Measurements from ENCODE around the gene TTC3. TPM values are rescaled to one million over a fixed set of nuclear protein-coding genes. Genes with fewer than 3 reads are reported as not detected.
"Not testable (repeated sequence)": the region's sequence is repeated elsewhere in the genome, so short reads cannot be mapped to it uniquely, and the experiment has no call there.

The TTC3 gene
- total RNA-seq, 2 donors from 2014 or later, result 169 to 201 TPM

GRCh38 chr21:37032877-37033471, 40.1 kb upstream of the TTC3 start:
- no peaks in the 10 kb centered on the region for H3K27me3 ChIP-seq (replicated peaks; ENCODE audit: insufficient read depth)
- no peak overlapping the region for H3K27ac ChIP-seq
- no peaks in the 10 kb centered on the region for H3K36me3 ChIP-seq
- 38% methylated on average over 4 of the region's 4 CpGs for WGBS
- no peak for DNase-seq (ENCODE audit: low spot score)
- intact Hi-C loops (cut with DNase I), result no loop called here
- H3K4me1 ChIP-seq (replicated peaks), result no peaks in the 10 kb centered on the region
- TF ChIP-seq POLR2AphosphoS5 (IDR thresholded peaks at IDR 0.05), result peak; percentile 52
- TF ChIP-seq POLR2A (IDR thresholded peaks at IDR 0.05), result no peak
- no peak overlapping the region for H3K4me3 ChIP-seq
- no peaks in the 10 kb centered on the region for H3K9me3 ChIP-seq

GRCh38 chr21:37034394-37034793, 38.7 kb upstream of the TTC3 start:
- H3K9me3 ChIP-seq; H3K27ac ChIP-seq; H3K4me1 ChIP-seq (replicated peaks); DNase-seq (ENCODE audit: low spot score); intact Hi-C loops (cut with DNase I); H3K27me3 ChIP-seq (replicated peaks; ENCODE audit: insufficient read depth); H3K36me3 ChIP-seq; H3K4me3 ChIP-seq: not testable (repeated sequence)
- WGBS, result 78% methylated on average over 4 of the region's 4 CpGs

DNA sequence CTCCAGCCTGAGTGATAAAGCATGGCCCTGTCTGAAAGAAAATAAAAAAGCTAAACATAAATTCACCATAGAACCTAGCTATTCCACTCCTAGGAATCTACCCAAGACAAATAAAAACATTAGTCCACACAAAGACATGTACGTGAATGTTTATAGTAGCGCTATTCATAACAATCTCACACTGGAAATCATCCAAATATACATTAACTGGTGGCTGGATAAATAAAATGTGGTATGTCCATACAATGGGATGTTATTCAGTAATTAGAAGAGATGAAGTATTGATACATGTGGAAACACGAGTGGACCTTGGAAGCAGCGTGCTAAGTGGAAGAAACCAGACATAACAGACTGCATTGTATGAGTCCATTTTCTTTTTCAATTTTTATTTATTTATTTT, 36.9 kb upstream of the TTC3 start:
- Histone ChIP-seq H3K27me3 (replicated peaks; ENCODE audit: insufficient read depth) (no peaks in the 10 kb centered on the region), H3K4me3 (no peak overlapping the region), H3K36me3 (no peaks in the 10 kb centered on the region), H3K9me3 (no peaks in the 10 kb centered on the region), H3K4me1 (replicated peaks) (no peaks in the 10 kb centered on the region), H3K27ac (no peak overlapping the region)
- 60% methylated on average over 4 of the region's 4 CpGs for WGBS
- intact Hi-C loops (cut with DNase I), result no loop called here
- no peak for DNase-seq (ENCODE audit: low spot score)
- TF ChIP-seq, protein P1, sequence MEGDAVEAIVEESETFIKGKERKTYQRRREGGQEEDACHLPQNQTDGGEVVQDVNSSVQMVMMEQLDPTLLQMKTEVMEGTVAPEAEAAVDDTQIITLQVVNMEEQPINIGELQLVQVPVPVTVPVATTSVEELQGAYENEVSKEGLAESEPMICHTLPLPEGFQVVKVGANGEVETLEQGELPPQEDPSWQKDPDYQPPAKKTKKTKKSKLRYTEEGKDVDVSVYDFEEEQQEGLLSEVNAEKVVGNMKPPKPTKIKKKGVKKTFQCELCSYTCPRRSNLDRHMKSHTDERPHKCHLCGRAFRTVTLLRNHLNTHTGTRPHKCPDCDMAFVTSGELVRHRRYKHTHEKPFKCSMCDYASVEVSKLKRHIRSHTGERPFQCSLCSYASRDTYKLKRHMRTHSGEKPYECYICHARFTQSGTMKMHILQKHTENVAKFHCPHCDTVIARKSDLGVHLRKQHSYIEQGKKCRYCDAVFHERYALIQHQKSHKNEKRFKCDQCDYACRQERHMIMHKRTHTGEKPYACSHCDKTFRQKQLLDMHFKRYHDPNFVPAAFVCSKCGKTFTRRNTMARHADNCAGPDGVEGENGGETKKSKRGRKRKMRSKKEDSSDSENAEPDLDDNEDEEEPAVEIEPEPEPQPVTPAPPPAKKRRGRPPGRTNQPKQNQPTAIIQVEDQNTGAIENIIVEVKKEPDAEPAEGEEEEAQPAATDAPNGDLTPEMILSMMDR (IDR thresholded peaks at IDR 0.05), result no peak
- no peak for TF ChIP-seq POLR2AphosphoS5 (IDR thresholded peaks at IDR 0.05)
- TF ChIP-seq POLR2A (IDR thresholded peaks at IDR 0.05), result no peak

- H3K9me3 ChIP-seq, result no peaks in the 10 kb centered on the region
- intact Hi-C loops (cut with DNase I), result no loop called here
- H3K27ac ChIP-seq, result no peak overlapping the region
- H3K4me3 ChIP-seq, result no peak overlapping the region
- WGBS, result 76% methylated on average over 9 of the region's 9 CpGs
- no peaks in the 10 kb centered on the region for H3K36me3 ChIP-seq
- H3K4me1 ChIP-seq (replicated peaks), result no peaks in the 10 kb centered on the region
- H3K27me3 ChIP-seq (replicated peaks; ENCODE audit: insufficient read depth), result no peaks in the 10 kb centered on the region
- DNase-seq (ENCODE audit: low spot score), result no peak
- TF ChIP-seq POLR2A (IDR thresholded peaks at IDR 0.05) (no peak), POLR2AphosphoS5 (IDR thresholded peaks at IDR 0.05) (no peak)
- TF ChIP-seq, protein P1 (IDR thresholded peaks at IDR 0.05), result no peak
These were observed 33.5 kb upstream of the TTC3 start for GRCh38 chr21:37039411-37040075.

DNA sequence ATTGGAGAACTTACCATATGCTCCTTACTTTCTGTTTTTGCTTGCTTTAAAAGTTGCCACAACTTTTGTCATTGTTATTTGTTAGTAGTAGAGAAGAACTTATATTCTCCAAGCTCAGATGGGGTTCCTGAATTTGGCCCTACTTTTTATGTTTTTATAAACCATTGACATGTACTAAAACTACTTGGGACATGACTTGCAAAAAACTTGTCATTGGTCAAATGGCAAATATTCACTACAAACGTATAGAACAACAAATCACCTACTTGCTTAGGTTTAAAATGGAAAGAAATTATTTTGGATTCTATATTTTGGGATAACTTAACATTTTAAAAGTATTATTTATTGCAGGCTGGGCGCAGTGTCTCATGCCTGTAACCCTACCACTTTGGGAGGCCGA, 32.8 kb upstream of the TTC3 start:
- Histone ChIP-seq H3K4me3 (no peak overlapping the region), H3K36me3 (no peaks in the 10 kb centered on the region), H3K9me3 (no peaks in the 10 kb centered on the region), H3K4me1 (replicated peaks) (no peaks in the 10 kb centered on the region), H3K27ac (no peak overlapping the region), H3K27me3 (replicated peaks; ENCODE audit: insufficient read depth) (no peaks in the 10 kb centered on the region)
- TF ChIP-seq POLR2A (IDR thresholded peaks at IDR 0.05), result no peak
- TF ChIP-seq, protein P1 (IDR thresholded peaks at IDR 0.05), result no peak
- TF ChIP-seq POLR2AphosphoS5 (IDR thresholded peaks at IDR 0.05), result no peak
- intact Hi-C loops (cut with DNase I), result no loop called here
- 93% methylated on average over 3 of the region's 3 CpGs for WGBS
- DNase-seq (ENCODE audit: low spot score), result no peak

DNA sequence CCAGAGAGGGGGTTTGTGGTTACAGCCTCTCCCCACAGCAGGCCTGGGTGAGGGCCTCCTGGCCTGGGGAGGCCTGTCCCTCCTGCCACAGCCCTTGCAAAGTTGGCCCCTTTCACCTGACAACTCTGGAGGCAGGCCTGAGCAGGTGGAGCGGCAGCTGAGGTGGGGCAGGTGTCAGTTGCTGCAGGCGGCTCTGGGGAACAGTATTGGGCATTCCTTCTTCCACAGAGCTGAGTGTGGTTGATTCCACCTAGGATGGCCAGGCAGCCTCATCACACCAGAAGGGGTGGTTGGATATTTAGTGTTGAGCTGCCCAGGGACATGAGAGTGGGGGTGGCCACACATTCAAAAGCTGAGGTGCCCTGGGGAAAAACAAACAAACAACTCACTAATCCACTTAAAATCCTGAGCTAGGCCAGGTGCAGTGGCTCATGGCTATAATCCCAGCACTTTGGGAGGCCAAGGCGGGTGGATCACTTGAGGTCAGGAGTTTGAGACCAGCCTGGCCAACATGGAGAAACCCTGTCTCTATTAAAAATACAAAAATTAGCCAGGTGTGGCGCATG, 31.3 kb upstream of the TTC3 start:
- H3K27me3 ChIP-seq (replicated peaks; ENCODE audit: insufficient read depth), result no peaks in the 10 kb centered on the region
- no peaks in the 10 kb centered on the region for H3K9me3 ChIP-seq
- no peak for TF ChIP-seq POLR2A (IDR thresholded peaks at IDR 0.05)
- no peak for TF ChIP-seq POLR2AphosphoS5 (IDR thresholded peaks at IDR 0.05)
- TF ChIP-seq, protein P1 (IDR thresholded peaks at IDR 0.05), result no peak
- H3K36me3 ChIP-seq, result no peaks in the 10 kb centered on the region
- no peak overlapping the region for H3K4me3 ChIP-seq
- no peak for DNase-seq (ENCODE audit: low spot score)
- WGBS, result 88% methylated on average over 4 of the region's 4 CpGs
- intact Hi-C loops (cut with DNase I), result no loop called here
- no peak overlapping the region for H3K27ac ChIP-seq
- no peaks in the 10 kb centered on the region for H3K4me1 ChIP-seq (replicated peaks)

Measured in prostate gland (tissue), 2 donors.